Fibroblast of lung (primary cell): Measurements from ENCODE around the gene HSD17B12. TPM values are rescaled to one million over a fixed set of nuclear protein-coding genes. Genes with fewer than 3 reads are reported as not detected.
A peak's percentile ranks its signal among the peaks of the same experiment; 100 is the strongest.

ENCODE experiments used
- DNase-seq, 2 donors: peaks; one replicate each; pipeline versions ENCODE4 v3.0.0 to v3.0.0-alpha.2; 2010; ENCODE audit warnings: low read depth in 2 of 2
- H2AFZ ChIP-seq: 2 replicates; pipeline ENCODE4 v1.5.1; 2012; ENCODE audit warnings: low read length, control low read depth, inconsistent platforms
- H3K27ac ChIP-seq: 2 replicates; pipeline ENCODE4 v1.5.1; 2011; ENCODE audit warnings: low read length, control low read depth; ENCODE audit not compliant: insufficient read depth
- H3K27me3 ChIP-seq: 2 replicates; pipeline ENCODE4 v1.5.1; 2011; ENCODE audit warnings: mild to moderate bottlenecking, low read length; ENCODE audit not compliant: control insufficient read depth, insufficient read depth
- H3K36me3 ChIP-seq: 2 replicates; pipeline ENCODE4 v1.5.1; 2011; ENCODE audit warnings: low read length; ENCODE audit not compliant: control insufficient read depth, insufficient read depth
- H3K4me1 ChIP-seq: 2 replicates; pipeline ENCODE4 v1.5.1; 2011; ENCODE audit warnings: low read length; ENCODE audit not compliant: control insufficient read depth, insufficient read depth; ENCODE audit errors: extremely low read depth
- H3K4me2 ChIP-seq: 2 replicates; pipeline ENCODE4 v1.5.1; 2011; ENCODE audit warnings: low read length, control low read depth; ENCODE audit not compliant: insufficient read depth; ENCODE audit errors: extremely low read depth
- H3K4me3 ChIP-seq, 4 experiments: fragments of 200-600 bp in 1 of 4; sonication (generic) in 1 of 4; replicated peaks in 1 of 4; 2 replicates each; pipeline ENCODE4 v1.5.1; 2011 to 2016; ENCODE audit warnings: low read length in 4 of 4, low read depth in 3 of 4, mild to moderate bottlenecking in 3 of 4, control low read depth in 2 of 4, inconsistent platforms in 1 of 4, mixed read lengths in 1 of 4; ENCODE audit not compliant: insufficient read depth in 1 of 4; ENCODE audit errors: control extremely low read depth in 1 of 4
- H3K79me2 ChIP-seq: 2 replicates; pipeline ENCODE4 v1.5.1; 2012; ENCODE audit warnings: mild to moderate bottlenecking, low read length, inconsistent platforms; ENCODE audit not compliant: control insufficient read depth, insufficient read depth
- H3K9ac ChIP-seq: 2 replicates; pipeline ENCODE4 v1.5.1; 2011; ENCODE audit warnings: mild to moderate bottlenecking, low read length, control low read depth; ENCODE audit not compliant: insufficient read depth
- H3K9me3 ChIP-seq: 2 replicates; pipeline ENCODE4 v1.5.1; 2012; ENCODE audit warnings: low read depth, low read length; ENCODE audit not compliant: control insufficient read depth, insufficient read depth
- H4K20me1 ChIP-seq: 2 replicates; pipeline ENCODE4 v1.5.1; 2011; ENCODE audit warnings: low read length; ENCODE audit not compliant: control insufficient read depth, insufficient read depth; ENCODE audit errors: extremely low read depth
- CTCF ChIP-seq, 2 donors: IDR thresholded peaks in 1 of 2; conservative IDR thresholded peaks in 1 of 2; 1 replicate in 1 of 2; 2 replicates in 1 of 2; pipeline ENCODE4 v1.5.1; 2011 to 2012; ENCODE audit warnings: low read length in 2 of 2, control low read depth in 1 of 2, inconsistent platforms in 1 of 2, low read depth in 1 of 2, mild to moderate bottlenecking in 1 of 2
- EZH2 ChIP-seq: IDR thresholded peaks from 2 replicates; pipeline ENCODE4 v1.5.1; 2012; ENCODE audit warnings: low read length, control low read depth, mild to moderate bottlenecking; ENCODE audit errors: missing control alignments
- polyA plus RNA-seq, 2 donors: library from polyadenylated mRNA; depleted of rRNA in 1 of 2; stranded (reverse) in 1 of 2; unstranded in 1 of 2; fragments of >200 nt; gene quantifications; 2 replicates each; pipeline ENCODE4 v1.2.1, GENCODE V29; 2011 to 2012; ENCODE audit warnings: missing spikeins in 1 of 2
- total RNA-seq: library from RNA; depleted of rRNA; stranded (reverse); fragments of >200 nt; gene quantifications from 2 replicates; pipeline ENCODE4 v1.2.1, GENCODE V29; 2014

The HSD17B12 gene
- total and polyA plus RNA-seq, 2 donors (not counting 1 experiment from before 2014, with no cell fraction given), result 95.4 to 122 TPM

DNA sequence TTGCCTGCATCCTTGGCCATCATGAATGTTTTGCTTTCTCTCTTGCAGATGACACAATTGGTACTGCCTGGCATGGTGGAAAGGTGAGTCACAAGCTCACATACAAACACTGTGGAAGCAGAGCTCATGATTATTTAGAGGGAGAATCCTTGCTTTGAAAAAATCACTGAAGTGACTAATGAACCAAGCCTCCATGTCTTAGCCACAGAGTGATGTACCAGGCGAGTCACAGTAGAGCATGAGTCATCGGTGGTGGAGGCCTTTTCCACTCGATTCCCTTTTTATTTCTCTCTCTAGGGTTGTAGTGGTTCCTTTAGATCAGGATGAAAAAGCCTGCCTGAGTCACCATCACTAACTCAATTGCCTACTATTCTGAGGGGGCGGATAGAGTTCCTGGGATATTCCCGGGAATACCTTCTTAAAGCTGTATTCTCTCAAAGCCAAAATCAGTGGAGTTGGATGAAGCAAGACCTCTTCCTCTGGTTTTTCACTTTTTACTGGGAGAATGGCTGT is 150.4 kb downstream of the HSD17B12 start:
- Histone ChIP-seq H3K4me2 (peak overlapping the region; percentile 77), H3K4me3 (peak overlapping the region in 1 of 4 experiments; percentile 26), H3K79me2 (no peaks in the 10 kb centered on the region), H3K27me3 (no peaks in the 10 kb centered on the region), H3K27ac (peak overlapping the region; percentile 71), H2AFZ (no peak overlapping the region), H3K9me3 (no peaks in the 10 kb centered on the region), H3K36me3 (no peaks in the 10 kb centered on the region), H4K20me1 (no peaks in the 10 kb centered on the region), H3K4me1 (peaks cover 23% of the 10 kb centered on the region), H3K9ac (no peak overlapping the region)
- TF ChIP-seq CTCF (conservative IDR thresholded peaks at IDR 0.05 in 1 of 2, IDR thresholded peaks at IDR 0.05 in 1 of 2; ENCODE audit: low read depth in 1 of 2, low read length in 2 of 2) (no peak), EZH2 (no peak)
- DNase-seq, result peak; percentile 99 to 100

- H3K79me2 ChIP-seq, result no peaks in the 10 kb centered on the region
- no peak overlapping the region for H3K4me2 ChIP-seq
- H3K9ac ChIP-seq, result no peak overlapping the region
- H3K4me3 ChIP-seq, result no peak overlapping the region
- peak in 1 of 2 donors; percentile 5 for DNase-seq
- no peaks in the 10 kb centered on the region for H3K9me3 ChIP-seq
- H3K27me3 ChIP-seq, result no peaks in the 10 kb centered on the region
- no peaks in the 10 kb centered on the region for H3K36me3 ChIP-seq
- no peaks in the 10 kb centered on the region for H4K20me1 ChIP-seq
- H3K4me1 ChIP-seq, result peaks cover 23% of the 10 kb centered on the region
- H2AFZ ChIP-seq, result no peak overlapping the region
- H3K27ac ChIP-seq, result no peak overlapping the region
- no peak for TF ChIP-seq EZH2
- TF ChIP-seq CTCF (conservative IDR thresholded peaks at IDR 0.05 in 1 of 2, IDR thresholded peaks at IDR 0.05 in 1 of 2; ENCODE audit: low read depth in 1 of 2, low read length in 2 of 2), result no peak
These were observed 152.0 kb downstream of the HSD17B12 start for GRCh38 chr11:43832536-43832935.

GRCh38 chr11:43833657-43834073 is 153.1 kb downstream of the HSD17B12 start:
- Histone ChIP-seq H2AFZ (no peak overlapping the region), H3K79me2 (no peaks in the 10 kb centered on the region), H3K9me3 (no peaks in the 10 kb centered on the region), H3K9ac (no peak overlapping the region), H3K36me3 (no peaks in the 10 kb centered on the region), H3K27me3 (no peaks in the 10 kb centered on the region), H3K4me2 (peak overlapping the region; percentile 65), H4K20me1 (no peaks in the 10 kb centered on the region), H3K27ac (peak overlapping the region; percentile 68), H3K4me3 (no peak overlapping the region), H3K4me1 (peaks cover 23% of the 10 kb centered on the region)
- no peak for TF ChIP-seq EZH2
- no peak for TF ChIP-seq CTCF (conservative IDR thresholded peaks at IDR 0.05 in 1 of 2, IDR thresholded peaks at IDR 0.05 in 1 of 2; ENCODE audit: low read depth in 1 of 2, low read length in 2 of 2)
- peak; percentile 35 to 91 for DNase-seq
